Liver (tissue), 9 donors: Measurements from ENCODE around the gene RARG. TPM values are rescaled to one million over a fixed set of nuclear protein-coding genes. Genes with fewer than 3 reads are reported as not detected.

Experiments
- DNase-seq: peaks from one replicate; pipeline ENCODE4 v3.0.0-alpha.2; 2017; ENCODE audit warnings: low spot score
- H3K27ac ChIP-seq, 2 donors: one replicate each; pipeline ENCODE4 v1.7.0; 2013; ENCODE audit warnings: inconsistent platforms in 2 of 2, low read length in 2 of 2, control low read depth in 1 of 2, low read depth in 1 of 2, mild to moderate bottlenecking in 1 of 2
- H3K27me3 ChIP-seq, 4 donors: one replicate each; pipeline versions ENCODE4 v1.6.1 to v1.7.0; 2013; ENCODE audit warnings: low read length in 3 of 4, inconsistent platforms in 1 of 4, mild to moderate bottlenecking in 1 of 4, moderate library complexity in 1 of 4; ENCODE audit not compliant: control insufficient read depth in 4 of 4, insufficient read depth in 4 of 4
- H3K36me3 ChIP-seq, 4 donors: one replicate each; pipeline versions ENCODE4 v1.6.1 to v1.7.0; 2013; ENCODE audit warnings: low read length in 3 of 4, mild to moderate bottlenecking in 3 of 4, low read depth in 1 of 4, moderate library complexity in 1 of 4; ENCODE audit not compliant: control insufficient read depth in 4 of 4, insufficient read depth in 3 of 4
- H3K4me1 ChIP-seq, 4 donors: one replicate each; pipeline versions ENCODE4 v1.6.1 to v1.7.0; 2013; ENCODE audit warnings: low read length in 3 of 4, mild to moderate bottlenecking in 3 of 4, moderate library complexity in 1 of 4; ENCODE audit not compliant: control insufficient read depth in 4 of 4, insufficient read depth in 4 of 4
- H3K4me3 ChIP-seq, 3 donors: one replicate each; pipeline versions ENCODE4 v1.6.1 to v1.7.0; 2013; ENCODE audit warnings: low read length in 3 of 3, control low read depth in 1 of 3, low read depth in 1 of 3, mild to moderate bottlenecking in 1 of 3
- H3K9ac ChIP-seq, 2 donors: one replicate each; pipeline ENCODE4 v1.7.0; 2013; ENCODE audit warnings: low read length in 2 of 2, mild to moderate bottlenecking in 2 of 2, moderate library complexity in 2 of 2, control low read depth in 1 of 2, low read depth in 1 of 2
- H3K9me3 ChIP-seq, 4 donors: one replicate each; pipeline versions ENCODE4 v1.6.1 to v1.7.0; 2013; ENCODE audit warnings: low read length in 3 of 4; ENCODE audit not compliant: control insufficient read depth in 4 of 4
- ATF3 ChIP-seq: IDR thresholded peaks from 2 replicates; pipeline ENCODE4 v1.6.1; 2016; ENCODE audit warnings: antibody characterized with exemption
- FOXA1 ChIP-seq: IDR thresholded peaks from 2 replicates; pipeline ENCODE4 v1.6.1; 2016; ENCODE audit warnings: antibody characterized with exemption
- FOXA2 ChIP-seq: IDR thresholded peaks from 2 replicates; pipeline ENCODE4 v1.6.1; 2016; ENCODE audit warnings: antibody characterized with exemption
- GABPA ChIP-seq, 2 donors: IDR thresholded peaks in 1 of 2; conservative IDR thresholded peaks in 1 of 2; 2 replicates each; pipeline ENCODE4 v1.6.1; 2016; ENCODE audit warnings: antibody characterized with exemption in 2 of 2, mild to moderate bottlenecking in 1 of 2, moderate library complexity in 1 of 2
- HNF4G ChIP-seq: IDR thresholded peaks from 2 replicates; pipeline ENCODE4 v1.6.1; 2016; ENCODE audit warnings: antibody characterized with exemption
- JUND ChIP-seq, 2 donors: IDR thresholded peaks; 2 replicates each; pipeline ENCODE4 v1.6.1; 2016; ENCODE audit warnings: antibody characterized with exemption in 2 of 2
- MAX ChIP-seq: IDR thresholded peaks from 2 replicates; pipeline ENCODE4 v1.6.1; 2016; ENCODE audit warnings: antibody characterized with exemption
- NR2F2 ChIP-seq: IDR thresholded peaks from 2 replicates; pipeline ENCODE4 v1.6.1; 2016; ENCODE audit warnings: antibody characterized with exemption
- RAD21 ChIP-seq, 2 donors: IDR thresholded peaks; 2 replicates each; pipeline ENCODE4 v1.6.1; 2016; ENCODE audit warnings: antibody characterized with exemption in 2 of 2, mild to moderate bottlenecking in 2 of 2
- RXRA ChIP-seq, 2 donors: IDR thresholded peaks; 2 replicates each; pipeline ENCODE4 v1.6.1; 2017 to 2018; ENCODE audit warnings: antibody characterized with exemption in 2 of 2, mild to moderate bottlenecking in 1 of 2
- SP1 ChIP-seq: IDR thresholded peaks from 2 replicates; pipeline ENCODE4 v1.6.1; 2018; ENCODE audit warnings: antibody characterized with exemption, mild to moderate bottlenecking
- TAF1 ChIP-seq: conservative IDR thresholded peaks from 2 replicates; pipeline ENCODE4 v1.6.1; 2016; ENCODE audit warnings: antibody characterized with exemption, mild to moderate bottlenecking
- YY1 ChIP-seq: IDR thresholded peaks from 2 replicates; pipeline ENCODE4 v1.6.1; 2016; ENCODE audit warnings: antibody characterized with exemption, mild to moderate bottlenecking
- WGBS: extraction: QIAGEN DNeasy Blood & Tissue Kit; methylation state at CpG from one replicate; pipeline ENCODE4 v1.1.7; 2013; 5-methylcytosine and 5-hydroxymethylcytosine counted together
- polyA plus RNA-seq, 2 donors: library from polyadenylated mRNA; stranded (reverse) in 1 of 2; unstranded in 1 of 2; fragments of 200-250 nt in 1 of 2; fragments of >200 nt in 1 of 2; fragmentation: Nextera tagmentation in 1 of 2; extraction: Ambion mirVana in 1 of 2; gene quantifications; one replicate each; pipeline versions ENCODE4 v1.2.1 to v1.2.3, GENCODE V29; 2013 to 2015
- total RNA-seq, 2 donors: library from RNA; depleted of rRNA; stranded (reverse); fragments of >200 nt; gene quantifications; one replicate each; pipeline ENCODE4 v1.2.3, GENCODE V29; 2014
- TF ChIP-seq, protein P1 (sequence below): IDR thresholded peaks from 2 replicates; pipeline ENCODE4 v1.6.1; 2016; ENCODE audit warnings: antibody characterized with exemption
- TF ChIP-seq, protein P2 (sequence below): IDR thresholded peaks from 2 replicates; pipeline ENCODE4 v1.6.1; 2016; ENCODE audit warnings: antibody characterized with exemption, mild to moderate bottlenecking
- donor health status: healthy.
- donor health status: healthy.
- donor health status: healthy.
- donor health status: healthy.
- donor health status: healthy.

RARG gene
- total and polyA plus RNA-seq, 4 donors: 1.7 to 3.1 (median 2.7) TPM

- no peaks in the 10 kb centered on the region for H3K9me3 ChIP-seq
- H3K4me1 ChIP-seq: no peaks in the 10 kb centered on the region
- no peak overlapping the region for H3K27ac ChIP-seq
- TF ChIP-seq HNF4G: no peak
- TF ChIP-seq NR2F2: no peak
- TF ChIP-seq GABPA (IDR thresholded peaks at IDR 0.05 in 1 of 2, conservative IDR thresholded peaks at IDR 0.05 in 1 of 2): no peak
- H3K27me3 ChIP-seq: peaks cover 0 to 5% (median 0%) of the 10 kb centered on the region in 4 donors
- H3K9ac ChIP-seq: no peak overlapping the region
- peak; percentile 32 for DNase-seq
- H3K4me3 ChIP-seq: no peak overlapping the region
- H3K36me3 ChIP-seq: no peaks in the 10 kb centered on the region
- 73% methylated on average over 11 of the region's 11 CpGs for WGBS
These were observed 9.8 kb upstream of the RARG start for GRCh38 chr12:53241623-53242412.

DNA sequence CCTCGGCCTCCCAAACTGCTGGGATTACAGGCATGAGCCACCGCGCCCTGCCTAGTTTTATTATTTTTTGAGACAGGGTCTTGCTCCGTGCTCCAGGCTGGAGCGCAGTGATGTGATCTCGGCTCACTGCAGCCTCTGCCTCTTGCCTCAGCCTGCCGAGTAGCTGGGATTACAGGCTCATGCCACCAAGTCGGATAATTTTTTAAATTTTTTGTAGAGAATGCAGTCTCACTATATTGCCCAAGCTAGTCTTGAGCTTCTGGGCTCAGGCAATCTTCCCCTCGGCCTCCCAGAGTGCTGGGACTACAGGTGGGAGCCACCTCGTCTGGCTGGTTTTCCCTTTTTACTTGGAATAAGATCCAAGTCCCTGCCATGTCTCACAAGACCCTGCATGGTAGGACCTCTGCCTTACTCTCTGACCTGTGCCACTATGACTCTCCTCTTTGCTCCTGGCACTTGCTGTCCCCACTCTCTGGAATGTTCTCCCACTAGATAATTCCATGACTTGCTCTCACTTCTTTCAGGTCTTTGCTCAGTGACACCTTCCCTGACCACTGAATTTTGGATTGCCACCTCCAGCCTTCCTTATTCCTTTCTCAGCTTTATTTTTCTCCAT lies 7.7 kb upstream of the RARG start:
- Histone ChIP-seq H3K9ac (no peak overlapping the region), H3K9me3 (no peaks in the 10 kb centered on the region), H3K36me3 (no peaks in the 10 kb centered on the region), H3K4me3 (no peak overlapping the region), H3K4me1 (no peaks in the 10 kb centered on the region), H3K27me3 (peaks cover 0 to 11% (median 0%) of the 10 kb centered on the region in 4 donors), H3K27ac (no peak overlapping the region)
- 89% methylated on average over 10 of the region's 10 CpGs for WGBS
- TF ChIP-seq ATF3: no peak
- no peak for TF ChIP-seq FOXA2
- TF ChIP-seq FOXA1: no peak
- no peak for TF ChIP-seq HNF4G
- TF ChIP-seq TAF1: no peak
- no peak for TF ChIP-seq RAD21 (IDR thresholded peaks at IDR 0.05)
- no peak for TF ChIP-seq SP1
- no peak for TF ChIP-seq RXRA (IDR thresholded peaks at IDR 0.05)
- TF ChIP-seq GABPA (IDR thresholded peaks at IDR 0.05 in 1 of 2, conservative IDR thresholded peaks at IDR 0.05 in 1 of 2): no peak
- no peak for TF ChIP-seq YY1
- TF ChIP-seq, protein P1, sequence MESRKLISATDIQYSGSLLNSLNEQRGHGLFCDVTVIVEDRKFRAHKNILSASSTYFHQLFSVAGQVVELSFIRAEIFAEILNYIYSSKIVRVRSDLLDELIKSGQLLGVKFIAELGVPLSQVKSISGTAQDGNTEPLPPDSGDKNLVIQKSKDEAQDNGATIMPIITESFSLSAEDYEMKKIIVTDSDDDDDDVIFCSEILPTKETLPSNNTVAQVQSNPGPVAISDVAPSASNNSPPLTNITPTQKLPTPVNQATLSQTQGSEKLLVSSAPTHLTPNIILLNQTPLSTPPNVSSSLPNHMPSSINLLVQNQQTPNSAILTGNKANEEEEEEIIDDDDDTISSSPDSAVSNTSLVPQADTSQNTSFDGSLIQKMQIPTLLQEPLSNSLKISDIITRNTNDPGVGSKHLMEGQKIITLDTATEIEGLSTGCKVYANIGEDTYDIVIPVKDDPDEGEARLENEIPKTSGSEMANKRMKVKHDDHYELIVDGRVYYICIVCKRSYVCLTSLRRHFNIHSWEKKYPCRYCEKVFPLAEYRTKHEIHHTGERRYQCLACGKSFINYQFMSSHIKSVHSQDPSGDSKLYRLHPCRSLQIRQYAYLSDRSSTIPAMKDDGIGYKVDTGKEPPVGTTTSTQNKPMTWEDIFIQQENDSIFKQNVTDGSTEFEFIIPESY: no peak
- TF ChIP-seq JUND (IDR thresholded peaks at IDR 0.05): no peak
- TF ChIP-seq, protein P2, sequence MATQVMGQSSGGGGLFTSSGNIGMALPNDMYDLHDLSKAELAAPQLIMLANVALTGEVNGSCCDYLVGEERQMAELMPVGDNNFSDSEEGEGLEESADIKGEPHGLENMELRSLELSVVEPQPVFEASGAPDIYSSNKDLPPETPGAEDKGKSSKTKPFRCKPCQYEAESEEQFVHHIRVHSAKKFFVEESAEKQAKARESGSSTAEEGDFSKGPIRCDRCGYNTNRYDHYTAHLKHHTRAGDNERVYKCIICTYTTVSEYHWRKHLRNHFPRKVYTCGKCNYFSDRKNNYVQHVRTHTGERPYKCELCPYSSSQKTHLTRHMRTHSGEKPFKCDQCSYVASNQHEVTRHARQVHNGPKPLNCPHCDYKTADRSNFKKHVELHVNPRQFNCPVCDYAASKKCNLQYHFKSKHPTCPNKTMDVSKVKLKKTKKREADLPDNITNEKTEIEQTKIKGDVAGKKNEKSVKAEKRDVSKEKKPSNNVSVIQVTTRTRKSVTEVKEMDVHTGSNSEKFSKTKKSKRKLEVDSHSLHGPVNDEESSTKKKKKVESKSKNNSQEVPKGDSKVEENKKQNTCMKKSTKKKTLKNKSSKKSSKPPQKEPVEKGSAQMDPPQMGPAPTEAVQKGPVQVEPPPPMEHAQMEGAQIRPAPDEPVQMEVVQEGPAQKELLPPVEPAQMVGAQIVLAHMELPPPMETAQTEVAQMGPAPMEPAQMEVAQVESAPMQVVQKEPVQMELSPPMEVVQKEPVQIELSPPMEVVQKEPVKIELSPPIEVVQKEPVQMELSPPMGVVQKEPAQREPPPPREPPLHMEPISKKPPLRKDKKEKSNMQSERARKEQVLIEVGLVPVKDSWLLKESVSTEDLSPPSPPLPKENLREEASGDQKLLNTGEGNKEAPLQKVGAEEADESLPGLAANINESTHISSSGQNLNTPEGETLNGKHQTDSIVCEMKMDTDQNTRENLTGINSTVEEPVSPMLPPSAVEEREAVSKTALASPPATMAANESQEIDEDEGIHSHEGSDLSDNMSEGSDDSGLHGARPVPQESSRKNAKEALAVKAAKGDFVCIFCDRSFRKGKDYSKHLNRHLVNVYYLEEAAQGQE: no peak
- no peak for TF ChIP-seq MAX
- DNase-seq: no peak
